IPS-NIHi11 (cell line): Measurements from ENCODE around the gene RAPGEF4.
A peak's percentile ranks its signal among the peaks of the same experiment; 100 is the strongest.

Experiments
- DNase-seq: peaks from one replicate; pipeline ENCODE4 v3.0.0; 2012; ENCODE audit warnings: mixed read lengths, low spot score

RAPGEF4 gene

GRCh38 chr2:172861098-172861497 lies 125.5 kb downstream of the RAPGEF4 start:
- no peak for DNase-seq

GRCh38 chr2:172861656-172862476 lies 126.2 kb downstream of the RAPGEF4 start:
- DNase-seq, result no peak

GRCh38 chr2:172863341-172863740 lies 127.7 kb downstream of the RAPGEF4 start:
- no peak for DNase-seq

GRCh38 chr2:172864182-172864581 lies 128.5 kb downstream of the RAPGEF4 start:
- DNase-seq, result peak; percentile 60

- DNase-seq, result no peak
These were observed 129.8 kb downstream of the RAPGEF4 start for GRCh38 chr2:172865422-172865821.

- no peak for DNase-seq
These were observed 134.2 kb downstream of the RAPGEF4 start for GRCh38 chr2:172869861-172870260.

GRCh38 chr2:172870396-172870795 lies 134.8 kb downstream of the RAPGEF4 start:
- no peak for DNase-seq

GRCh38 chr2:172877826-172878225 lies 142.2 kb downstream of the RAPGEF4 start:
- no peak for DNase-seq

- DNase-seq, result no peak
These were observed 142.6 kb downstream of the RAPGEF4 start for GRCh38 chr2:172878260-172878659.

- DNase-seq, result no peak
These were observed 148.7 kb downstream of the RAPGEF4 start for GRCh38 chr2:172884336-172884735.

- no peak for DNase-seq
These were observed 150.4 kb downstream of the RAPGEF4 start for GRCh38 chr2:172885996-172886395.

- no peak for DNase-seq
These were observed 151.6 kb downstream of the RAPGEF4 start for GRCh38 chr2:172887280-172887679.

GRCh38 chr2:172888714-172889669 lies 153.3 kb downstream of the RAPGEF4 start:
- no peak for DNase-seq

- no peak for DNase-seq
These were observed 154.3 kb downstream of the RAPGEF4 start for GRCh38 chr2:172889768-172890430.

- no peak for DNase-seq
These were observed 157.5 kb downstream of the RAPGEF4 start for GRCh38 chr2:172893111-172893510.

- DNase-seq, result no peak
These were observed 158.0 kb downstream of the RAPGEF4 start for GRCh38 chr2:172893671-172894070.

GRCh38 chr2:172894689-172895387 lies 159.2 kb downstream of the RAPGEF4 start:
- DNase-seq, result no peak

GRCh38 chr2:172896661-172897081 lies 161.0 kb downstream of the RAPGEF4 start:
- DNase-seq, result no peak

- DNase-seq, result no peak
These were observed 165.2 kb downstream of the RAPGEF4 start for GRCh38 chr2:172900871-172901270.

GRCh38 chr2:172901913-172902312 lies 166.3 kb downstream of the RAPGEF4 start:
- DNase-seq, result no peak

GRCh38 chr2:172904236-172904635 lies 168.6 kb downstream of the RAPGEF4 start:
- no peak for DNase-seq
